Cortex of kidney (tissue), 1 donor: ENCODE results near the gene ANO7.

Source experiments
- DNase-seq: peaks from one replicate; lab custom pipeline; 2025; lab: John Stamatoyannopoulos, UW

ANO7 gene

DNA sequence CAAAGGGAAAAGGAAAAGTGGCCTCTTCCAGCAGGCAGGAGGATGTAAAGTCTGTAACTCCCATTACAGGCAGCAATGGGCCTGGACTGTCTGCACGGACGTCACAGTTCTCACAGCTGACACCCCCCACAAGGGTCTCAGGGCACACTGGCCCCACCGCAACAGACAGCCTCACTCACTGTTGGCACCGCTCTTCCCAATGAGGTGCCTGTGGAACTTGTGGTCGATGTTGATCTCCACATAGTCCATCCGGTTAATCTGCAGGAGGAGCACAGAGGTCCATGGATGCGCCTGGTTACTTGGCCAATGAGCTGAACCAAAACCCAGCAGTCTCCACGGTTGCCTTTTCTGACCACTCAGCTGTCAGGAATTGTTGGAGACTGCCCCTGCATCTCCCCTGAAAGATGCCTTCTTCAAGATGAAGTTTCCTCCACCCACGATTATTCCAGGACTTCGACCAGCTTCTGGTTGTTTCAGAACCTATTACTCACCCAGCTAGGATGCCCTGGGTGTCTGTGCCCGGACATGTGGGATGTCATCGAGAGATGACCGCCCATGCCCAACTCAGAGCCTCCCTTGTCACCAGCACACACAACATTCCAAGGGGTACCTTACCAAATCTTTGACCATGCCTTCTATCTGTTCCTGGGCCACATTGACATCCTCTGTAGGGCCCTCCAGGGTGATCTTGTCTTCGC is 64.5 kb downstream of the ANO7 start:
- no peak for DNase-seq

DNA sequence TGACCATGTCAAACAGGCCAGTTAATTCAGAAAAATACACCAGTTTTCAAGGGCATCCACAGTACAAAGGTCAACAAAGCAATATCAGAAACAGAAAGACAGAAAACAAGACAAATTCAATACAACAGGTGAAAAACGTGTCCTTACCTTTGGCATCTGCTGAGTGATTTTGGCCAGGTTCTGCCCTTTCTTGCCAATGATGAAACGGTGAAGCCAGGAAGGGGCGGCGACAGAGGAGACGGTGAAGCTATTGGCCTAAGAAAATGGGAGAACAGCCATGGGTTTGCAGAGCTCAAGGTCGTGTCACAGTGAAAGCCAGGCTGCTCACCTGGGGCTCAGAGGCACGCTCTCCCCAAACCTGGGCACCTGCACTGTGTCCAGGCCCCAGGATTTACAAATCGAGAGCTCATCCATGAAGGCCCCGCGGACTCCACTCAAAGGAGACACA is 66.5 kb downstream of the ANO7 start:
- DNase-seq, result no peak

DNA sequence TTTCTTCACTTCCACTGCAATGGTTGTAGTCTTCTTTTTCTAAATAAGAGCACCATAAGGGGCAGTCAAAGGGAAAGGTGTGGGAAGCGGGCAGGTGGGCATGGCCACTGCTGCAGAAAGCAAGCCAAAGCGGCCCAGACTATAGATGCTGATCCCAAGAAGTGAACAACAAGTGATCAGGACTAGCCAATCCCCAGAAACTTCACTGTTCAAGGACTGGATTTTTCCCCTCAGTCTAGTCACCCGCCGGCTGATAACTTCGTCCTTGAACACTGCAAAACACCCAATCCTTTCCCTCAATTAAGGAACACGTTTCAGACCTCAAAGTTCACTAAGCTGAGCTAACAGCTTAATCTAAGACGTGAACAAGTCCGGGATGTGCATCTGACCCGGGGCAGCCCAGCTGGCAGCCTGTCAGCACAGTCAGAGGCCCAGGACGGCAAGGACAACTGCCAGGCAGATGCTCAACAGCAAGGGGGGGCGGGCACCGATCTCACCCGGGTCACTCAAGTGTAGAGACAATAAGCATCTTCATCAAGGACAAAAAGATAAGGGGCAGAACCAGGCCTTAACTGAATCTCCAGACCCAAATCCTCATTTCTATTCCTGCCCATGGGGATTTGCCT is 67.2 kb downstream of the ANO7 start:
- no peak for DNase-seq

DNA sequence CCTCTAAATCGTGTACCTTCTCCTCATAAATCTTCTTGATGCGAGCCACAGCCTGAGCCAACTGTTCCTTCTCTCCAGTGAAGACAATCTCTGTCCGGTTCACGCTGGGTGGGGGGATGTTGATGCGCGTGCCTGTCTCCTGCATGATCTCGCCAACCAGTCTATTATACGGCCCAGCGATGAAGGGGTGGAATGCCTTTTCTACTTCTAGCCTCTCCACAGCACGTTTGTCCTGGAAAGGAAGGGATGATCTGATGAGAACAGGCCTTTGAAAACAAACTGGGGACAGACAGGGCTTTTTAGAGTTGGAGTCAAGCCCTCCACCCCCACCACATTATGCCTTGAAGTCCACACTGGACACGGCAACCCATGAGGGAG is 67.7 kb downstream of the ANO7 start:
- no peak for DNase-seq

DNA sequence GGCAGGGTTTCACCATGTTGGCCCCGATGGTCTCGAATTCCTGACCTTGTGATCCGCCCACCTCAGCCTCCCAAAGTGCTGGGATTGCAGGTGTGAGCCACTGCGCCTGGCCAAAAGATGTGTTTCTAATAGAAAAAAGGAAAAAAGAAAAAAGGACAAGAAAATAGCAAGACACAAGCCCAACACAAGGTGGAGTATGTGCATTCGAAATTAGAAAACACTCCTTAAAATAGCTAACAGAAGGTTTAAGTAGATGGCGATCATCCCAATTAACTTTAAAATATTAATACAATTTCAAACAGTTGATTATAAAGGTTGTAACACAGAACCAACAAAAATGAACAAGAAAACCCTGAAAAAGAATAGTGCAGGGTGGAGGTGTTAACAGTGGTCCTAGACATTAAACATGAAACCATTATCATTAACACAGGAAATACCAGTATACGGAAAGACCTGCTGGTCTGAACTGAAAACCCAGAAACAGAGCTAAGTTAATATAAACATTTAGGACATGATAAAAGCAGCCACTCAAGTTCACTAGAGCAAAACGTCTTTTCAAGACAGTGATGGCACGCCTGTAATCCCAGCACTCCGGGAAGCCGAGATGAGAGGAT is 69.0 kb downstream of the ANO7 start:
- DNase-seq, result no peak

DNA sequence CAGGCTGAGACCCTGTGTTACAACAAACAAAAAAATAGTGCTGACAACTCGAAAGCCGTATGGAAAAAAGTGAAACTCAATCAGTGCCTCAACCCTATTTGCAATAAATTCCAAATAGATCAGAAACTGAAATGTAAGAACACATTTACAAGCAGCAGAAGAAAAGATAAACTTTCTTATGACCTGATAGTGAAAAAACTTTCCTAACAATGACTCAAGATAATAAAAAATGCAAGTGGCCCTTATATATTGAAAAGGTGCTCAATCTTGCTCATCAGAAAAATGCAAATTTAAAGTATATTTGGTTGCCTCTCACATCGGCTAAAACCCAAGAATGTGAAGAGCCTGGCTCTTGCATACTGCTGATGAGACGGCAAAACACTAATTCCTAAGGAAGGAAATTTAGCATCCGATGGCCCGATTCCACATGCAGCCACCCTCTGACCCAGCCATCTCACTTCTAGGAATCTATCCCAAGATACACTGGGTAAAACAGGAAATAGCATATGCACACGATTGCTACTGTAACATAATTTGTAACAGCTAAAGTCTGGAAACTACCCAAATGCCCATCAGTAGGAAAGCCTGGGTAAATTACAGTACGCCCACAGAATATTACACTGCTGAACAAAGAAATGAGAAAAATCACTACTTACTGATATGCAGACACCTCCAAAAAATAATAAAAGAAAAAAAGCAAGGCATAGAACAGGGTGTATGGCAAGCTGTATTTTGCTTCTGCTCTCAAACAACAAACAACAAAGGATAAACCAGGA is 70.2 kb downstream of the ANO7 start:
- no peak for DNase-seq

DNA sequence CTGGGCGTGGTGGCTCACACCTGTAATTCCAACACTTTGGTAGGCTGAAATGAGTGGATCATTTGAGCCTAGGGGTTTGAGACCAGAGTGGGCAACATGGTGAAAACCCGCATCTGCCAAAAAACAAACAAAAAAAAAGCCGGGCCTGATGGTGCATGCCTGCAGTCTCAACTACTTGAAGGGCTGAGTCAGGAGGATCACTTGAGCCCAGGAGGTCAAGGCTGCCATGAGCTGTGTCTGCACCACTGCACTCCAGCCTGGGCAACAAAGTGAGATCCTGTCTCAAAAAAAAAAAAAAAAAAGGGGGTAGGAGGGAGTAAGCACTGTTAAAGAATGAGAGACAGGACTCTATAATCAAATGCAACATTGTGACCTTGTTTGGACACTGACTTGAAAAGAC is 72.4 kb downstream of the ANO7 start:
- DNase-seq, result no peak

DNA sequence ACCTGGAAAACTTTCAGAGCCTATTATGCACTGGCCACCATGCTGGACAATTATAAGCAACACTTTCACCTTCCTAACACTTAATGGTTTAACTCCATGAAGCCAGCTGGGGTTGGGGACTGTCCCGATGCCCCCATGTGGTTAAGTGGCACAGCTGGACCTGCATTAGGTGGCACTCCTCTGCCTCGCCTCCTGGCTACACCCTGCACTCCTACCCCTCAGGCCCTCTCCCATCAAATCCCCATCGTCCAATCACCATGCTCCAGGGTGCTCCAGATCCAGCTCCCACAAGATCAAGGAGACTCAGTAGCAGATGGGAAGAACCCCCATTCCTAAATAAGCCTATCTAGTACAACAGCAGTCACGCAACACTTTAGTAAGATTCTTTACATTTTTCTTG is 73.2 kb downstream of the ANO7 start:
- no peak for DNase-seq

DNA sequence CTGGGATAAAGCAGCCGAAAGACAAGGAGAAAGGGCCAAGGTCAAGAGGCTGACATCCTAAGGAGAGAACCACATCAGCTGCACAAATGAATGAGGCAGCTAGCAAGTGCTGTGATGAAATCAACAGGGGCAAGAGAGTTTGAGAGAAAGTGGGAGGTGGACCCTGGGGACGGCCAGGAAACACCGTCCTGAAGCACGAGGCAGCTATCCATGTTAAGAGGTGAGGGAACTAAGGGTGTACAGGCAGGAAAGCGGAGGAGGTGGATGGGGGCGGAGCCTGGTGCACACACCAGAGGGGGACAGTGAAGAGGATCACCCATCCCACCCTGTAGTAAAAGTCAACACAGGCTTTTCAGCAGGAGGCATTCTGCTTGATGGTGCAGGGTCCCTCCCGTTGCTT is 74.6 kb downstream of the ANO7 start:
- DNase-seq, result no peak

DNA sequence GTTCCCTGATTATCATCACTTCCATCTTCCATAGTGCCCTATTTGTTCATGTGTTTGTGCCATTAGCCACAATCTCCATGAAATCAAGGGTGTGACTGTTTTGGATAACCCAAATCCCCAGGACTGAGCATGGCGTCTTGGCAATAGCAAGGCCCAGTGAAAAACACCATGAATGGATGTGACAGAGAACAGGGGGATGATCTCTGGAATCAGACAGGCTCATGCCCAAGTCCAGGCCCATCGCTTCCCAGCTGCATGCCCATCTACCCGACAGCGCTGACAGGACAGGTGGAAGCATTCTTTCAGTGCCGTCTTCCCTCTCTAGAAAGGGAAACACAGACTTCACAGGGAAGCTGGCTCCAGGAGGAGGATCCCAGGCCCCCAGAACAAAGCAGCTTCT is 77.0 kb downstream of the ANO7 start:
- no peak for DNase-seq

DNA sequence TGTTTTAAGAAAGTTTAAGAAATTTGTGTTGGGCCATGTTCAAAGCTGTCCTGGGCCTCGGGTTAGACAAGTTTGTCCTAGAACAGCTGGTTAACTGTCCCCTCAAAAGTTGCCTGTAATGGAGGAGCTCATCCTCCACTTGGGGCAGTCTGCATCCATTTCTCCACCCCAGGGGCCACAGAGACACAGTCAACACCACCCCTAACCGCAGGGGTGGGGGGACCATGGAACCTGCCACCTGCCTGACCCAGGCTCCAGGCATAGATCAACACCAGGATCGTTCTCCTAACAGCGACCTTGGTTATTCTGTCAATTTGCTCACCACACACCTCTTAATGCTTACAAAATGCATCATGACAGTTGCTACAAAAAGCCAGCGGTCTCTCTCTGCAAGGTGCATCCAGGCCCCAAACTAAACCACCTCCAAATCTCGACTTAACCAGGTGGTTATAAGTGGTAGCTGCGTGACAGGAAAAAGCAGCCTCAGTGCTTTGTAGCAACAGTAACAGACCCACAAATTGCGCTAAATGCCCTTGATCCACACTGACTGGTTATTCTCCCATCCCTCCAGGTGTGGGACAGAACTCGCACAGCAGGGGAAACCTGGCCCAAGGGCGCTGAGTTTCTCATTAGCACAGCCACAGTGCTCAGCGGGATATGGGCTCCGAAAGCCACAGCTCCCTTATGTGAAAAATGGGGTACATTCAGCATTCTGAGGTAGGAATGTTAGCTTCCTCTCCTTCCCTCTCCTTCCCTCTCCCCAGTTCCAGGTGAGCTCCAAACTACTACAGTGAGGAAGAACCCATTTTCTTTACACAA is 79.0 kb downstream of the ANO7 start:
- DNase-seq, result no peak

DNA sequence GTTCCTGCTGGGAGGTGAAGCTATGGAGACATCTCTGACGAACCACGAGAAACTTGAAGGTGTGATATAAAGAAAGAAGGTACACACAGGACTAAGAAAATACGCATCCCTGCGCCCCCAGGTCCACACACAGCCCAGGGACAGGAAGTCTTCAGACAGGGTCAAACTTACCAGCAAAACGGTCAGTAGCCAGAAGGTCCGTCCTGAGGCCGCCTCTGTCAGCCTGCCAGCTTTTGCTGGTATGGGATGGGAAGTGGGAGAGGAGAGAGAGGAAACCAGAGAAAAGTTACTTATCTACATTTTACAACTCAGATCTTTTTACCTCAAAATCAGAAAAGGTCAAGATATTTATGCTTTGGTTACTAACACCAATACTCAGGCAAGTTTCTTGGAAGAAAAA is 79.8 kb downstream of the ANO7 start:
- no peak for DNase-seq

DNA sequence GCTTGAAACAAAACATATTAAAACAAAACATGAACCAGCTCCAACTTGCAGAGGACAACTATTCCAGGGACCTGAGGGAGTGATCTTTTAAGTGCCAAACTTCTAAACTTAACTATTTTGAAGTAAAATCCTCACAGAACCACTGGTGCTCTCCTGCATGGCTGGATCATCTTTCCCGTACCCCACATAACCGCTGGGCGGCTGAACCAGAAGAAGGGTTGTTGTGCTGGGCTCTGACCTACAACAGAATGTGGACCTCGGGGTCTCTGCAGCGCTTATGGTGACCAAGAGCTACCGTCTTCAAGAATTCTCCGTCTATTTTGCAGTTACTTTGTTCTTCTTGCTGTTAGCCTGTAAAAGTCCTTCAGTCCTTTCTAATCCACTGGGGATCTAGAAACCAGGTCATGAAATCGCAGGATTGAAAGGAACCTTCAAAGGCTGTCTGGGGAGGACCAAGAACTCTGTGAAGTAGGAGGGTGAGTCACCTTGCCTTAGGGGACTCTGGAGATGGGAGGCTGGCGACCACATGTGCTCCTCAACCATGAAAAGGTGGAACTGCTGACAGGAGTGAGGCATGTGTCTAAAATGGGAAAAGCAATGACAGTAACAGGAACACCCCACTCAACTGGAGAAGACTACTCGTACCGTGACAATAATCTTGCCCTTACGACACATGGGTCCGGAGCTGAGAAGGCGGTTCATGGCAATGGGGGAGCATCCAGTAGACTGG is 80.4 kb downstream of the ANO7 start:
- no peak for DNase-seq

DNA sequence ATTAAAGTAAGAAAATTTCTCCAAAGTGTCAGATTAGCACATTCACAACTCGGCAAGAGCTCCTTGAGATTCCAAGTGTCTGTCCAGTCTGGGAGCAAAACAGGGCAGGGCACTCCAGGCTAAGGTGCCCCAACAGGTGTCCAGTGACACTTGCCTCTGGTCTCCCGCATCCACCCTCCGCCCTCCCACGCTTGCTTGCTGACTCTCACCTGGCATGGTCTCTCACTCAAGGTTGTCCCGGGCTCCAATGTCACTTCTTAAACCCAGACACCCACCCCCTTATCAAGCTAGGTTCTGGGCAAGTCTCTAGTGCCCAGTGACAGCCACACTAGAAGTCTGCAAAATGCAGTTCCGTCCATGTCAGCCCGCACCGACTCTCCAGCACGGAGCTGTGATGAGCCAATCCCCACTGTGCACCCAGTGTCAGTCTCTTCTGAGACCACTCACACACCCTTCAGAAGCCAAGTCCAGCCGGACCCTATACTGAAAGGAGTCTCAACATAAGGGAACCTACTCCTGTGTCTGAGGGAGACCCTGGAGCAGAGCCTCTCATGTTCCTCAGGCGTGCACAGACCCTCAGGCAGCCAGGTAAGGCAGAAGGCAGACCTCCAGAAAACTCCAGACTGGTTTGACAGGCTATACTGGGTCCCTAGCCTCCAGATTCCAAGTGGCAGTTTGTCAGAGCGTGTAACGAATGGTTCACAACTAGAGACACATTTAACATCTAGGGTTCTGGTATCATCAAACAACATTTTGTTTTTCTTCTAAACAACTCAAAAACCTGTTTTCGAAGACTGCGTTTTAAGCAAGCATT is 81.4 kb downstream of the ANO7 start:
- DNase-seq, result no peak

DNA sequence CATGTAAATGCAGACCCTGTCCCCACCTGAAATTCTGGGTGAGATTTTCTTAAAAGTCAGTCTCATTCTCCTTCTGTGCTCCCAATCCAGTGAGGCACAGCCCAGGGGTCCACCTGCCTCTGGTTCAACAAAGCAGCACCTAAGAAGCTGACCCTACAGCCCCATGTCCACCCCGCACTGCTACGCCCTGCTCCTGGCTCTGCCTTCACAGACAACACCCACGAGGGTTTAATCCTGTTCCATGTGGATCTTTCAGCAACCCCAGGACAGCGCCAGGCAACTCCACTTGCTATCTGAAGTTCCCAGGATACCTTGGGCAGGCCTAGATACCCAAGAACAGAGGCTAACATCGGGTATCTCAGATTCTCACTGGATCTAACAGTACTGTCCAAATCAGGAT is 82.1 kb downstream of the ANO7 start:
- DNase-seq, result no peak

DNA sequence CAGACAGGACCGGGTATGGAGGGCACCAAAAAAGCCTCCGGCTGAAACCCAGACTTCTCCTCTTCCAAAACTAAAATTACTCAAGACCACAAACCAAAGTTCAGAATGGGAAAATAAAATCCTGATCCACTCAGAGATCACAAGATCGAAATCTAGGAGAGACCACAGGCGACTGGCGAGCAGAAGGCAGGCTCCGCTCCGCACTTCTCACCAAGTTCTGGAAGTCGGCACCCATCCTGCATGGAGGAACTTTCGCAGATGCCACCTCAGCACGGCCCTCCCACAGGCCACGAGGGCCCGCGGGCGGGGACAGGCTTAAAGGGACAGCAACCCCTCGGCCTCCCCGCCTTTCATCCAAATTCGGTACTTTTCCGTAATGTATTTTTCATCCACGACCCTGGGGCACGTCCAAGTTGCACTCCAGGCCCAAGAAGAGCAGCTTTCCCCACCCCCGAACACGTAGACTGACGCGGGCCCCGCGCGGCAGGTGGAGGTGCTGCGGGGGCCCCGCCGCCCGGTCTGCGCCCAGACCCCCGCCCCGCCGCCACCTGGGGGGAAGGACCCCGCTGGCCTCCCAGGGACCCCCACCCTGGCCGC is 83.3 kb downstream of the ANO7 start:
- no peak for DNase-seq

DNA sequence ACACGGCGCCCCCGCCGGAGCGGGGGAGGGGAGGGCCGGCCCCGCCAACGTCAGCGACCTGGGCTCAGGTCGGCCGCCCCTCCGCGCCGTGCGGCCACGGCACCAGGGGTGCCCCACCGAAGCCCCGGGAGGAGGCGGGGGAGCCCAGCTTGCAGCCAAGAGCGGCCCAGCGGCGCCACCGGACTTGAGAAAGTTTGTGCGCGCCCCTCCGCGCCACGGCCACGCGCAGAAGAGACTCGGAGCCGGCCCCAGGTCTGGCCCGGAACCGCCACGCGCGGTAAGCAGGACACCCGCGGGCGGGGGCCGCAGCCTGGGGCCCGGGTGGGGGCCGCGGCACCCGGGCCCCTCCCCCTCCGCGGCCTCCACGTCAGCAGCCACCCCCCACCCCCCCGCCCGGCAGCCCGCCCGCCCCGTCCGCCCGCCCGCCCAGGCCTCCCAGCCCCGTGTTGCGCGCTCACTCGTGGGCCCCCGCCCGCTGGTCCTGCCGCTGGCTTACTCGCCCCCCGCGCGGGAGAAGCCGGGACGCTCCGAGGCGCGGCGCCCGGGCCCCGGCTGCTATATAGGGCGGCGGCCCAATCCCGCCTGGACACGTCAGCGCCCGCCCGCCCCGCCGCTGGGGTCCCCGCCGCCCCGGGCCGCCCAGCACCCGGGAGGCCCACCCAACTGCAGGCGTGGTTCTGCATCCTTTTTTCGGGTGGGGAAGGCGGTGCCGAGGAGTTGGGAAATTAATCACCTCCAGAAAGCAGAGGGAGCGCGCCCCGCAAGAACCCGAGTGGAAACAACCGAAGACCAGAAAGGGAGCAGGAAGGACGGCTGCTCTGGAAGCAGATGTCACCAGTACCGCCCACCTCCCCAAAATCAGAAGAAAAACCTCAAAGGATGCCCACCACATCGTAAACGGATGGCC is 84.1 kb downstream of the ANO7 start:
- DNase-seq, result no peak

DNA sequence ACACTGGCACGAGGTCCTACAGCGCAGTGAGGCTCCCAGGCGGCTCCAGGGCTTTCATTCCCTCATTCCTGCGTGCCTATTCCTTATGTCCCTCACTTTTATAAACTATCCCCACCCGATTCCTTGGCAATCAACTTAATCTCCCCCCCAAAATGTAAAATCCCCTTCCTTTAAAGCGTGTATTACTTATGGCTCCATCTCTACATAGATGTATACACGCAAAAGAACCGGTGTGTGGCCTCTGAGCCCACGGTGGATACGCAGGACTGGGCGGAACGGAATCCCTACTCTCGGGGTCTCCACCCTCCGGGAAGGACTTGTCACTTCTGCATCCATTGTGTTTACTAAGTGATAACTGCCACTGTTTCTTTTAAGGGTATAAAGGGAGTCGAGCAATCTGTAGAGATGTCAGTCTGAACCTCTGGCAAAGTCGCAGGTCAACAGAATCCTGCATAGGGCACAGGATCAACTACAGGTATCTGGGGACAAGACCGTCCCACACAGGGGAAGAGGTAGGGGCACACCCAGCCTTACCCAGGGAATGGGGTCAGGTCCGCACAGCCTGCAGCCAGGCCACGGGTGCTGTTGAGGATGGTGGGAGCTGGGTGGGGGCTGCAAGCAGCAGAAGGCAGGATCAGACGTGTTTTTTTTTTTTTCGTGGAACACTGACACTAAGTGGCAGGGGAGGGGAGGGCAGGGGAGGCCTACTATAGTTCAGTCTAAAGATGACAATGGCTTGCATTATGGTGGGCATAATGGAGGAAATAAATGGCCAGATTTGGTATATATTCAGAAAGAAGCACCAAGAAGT is 84.9 kb downstream of the ANO7 start:
- no peak for DNase-seq
